Measurements from ENCODE around the gene CPNE6.

Gene CPNE6

GRCh38 chr14:24069411-24069735, 2.0 kb upstream of the CPNE6 start:
- DNase-seq (ENCODE audit: low read depth) = no peak

DNA sequence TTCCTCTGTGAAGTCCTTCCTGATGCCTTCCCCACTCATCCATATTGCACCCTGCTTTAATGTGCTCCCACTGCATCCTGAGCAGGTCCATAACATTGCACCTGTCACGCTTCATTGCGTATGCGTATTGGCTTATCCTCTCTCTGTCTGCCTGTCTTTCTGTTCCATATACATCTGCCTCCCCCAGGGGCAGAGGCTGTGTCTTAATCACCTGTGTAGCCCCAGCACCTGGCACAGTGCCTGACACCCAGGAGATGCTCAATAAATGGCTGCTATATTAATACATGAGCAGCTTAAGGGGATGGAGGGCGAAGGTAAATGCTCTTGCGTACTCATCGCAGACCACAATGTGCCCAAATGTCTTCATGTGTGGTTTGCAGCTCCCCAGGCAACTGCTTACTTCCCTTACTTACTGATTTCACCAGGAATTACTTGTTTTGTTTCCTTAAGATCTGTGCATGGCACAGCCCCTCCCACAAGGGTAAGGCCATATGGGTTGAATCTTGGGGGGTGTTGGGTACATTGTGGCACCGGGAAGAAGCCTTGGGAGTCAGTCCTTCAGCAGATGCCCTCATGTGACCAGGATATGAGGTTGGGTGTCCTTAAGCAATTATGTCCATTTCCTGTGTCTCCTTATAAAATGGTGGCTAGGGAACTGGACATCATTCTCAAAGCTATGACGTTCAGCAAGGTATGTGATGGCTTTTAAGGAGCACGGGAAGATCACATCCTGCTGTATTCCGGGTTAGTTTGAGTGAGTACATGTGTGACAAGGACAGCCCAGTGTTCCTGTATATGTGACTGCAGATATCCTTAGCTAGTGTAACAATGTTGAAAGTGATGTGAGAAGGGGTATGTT, 848 bp upstream of the CPNE6 start:
- DNase-seq (ENCODE audit: low read depth) = no peak

DNA sequence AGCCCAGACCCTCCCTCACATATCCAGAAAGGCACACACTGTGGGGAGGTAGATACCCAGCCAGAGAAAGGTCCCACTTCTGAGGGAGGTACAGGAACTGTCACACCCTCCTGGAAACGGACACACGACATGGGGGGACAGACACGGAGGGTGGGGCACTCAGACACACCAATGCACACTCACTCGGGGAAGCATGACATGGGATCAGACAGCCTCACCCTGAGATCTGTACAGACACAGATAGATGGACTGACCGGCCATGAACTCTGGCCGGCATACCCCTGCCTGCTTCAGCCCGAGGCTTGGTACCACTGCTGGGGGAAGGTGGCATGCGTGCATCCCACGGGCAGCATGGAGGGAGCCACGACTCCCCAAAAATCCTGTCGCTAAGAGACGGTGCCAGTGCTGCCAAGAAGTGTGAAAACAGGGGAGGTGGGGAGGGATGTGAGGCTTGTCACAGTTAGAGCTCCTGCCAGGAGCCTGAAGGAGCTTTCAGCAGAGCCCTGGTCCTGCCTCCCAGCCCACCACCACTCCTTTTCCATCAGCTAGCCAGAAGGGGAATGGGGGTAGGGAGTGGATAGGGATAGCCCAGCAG, 571 bp downstream of the CPNE6 start:
- DNase-seq (ENCODE audit: low read depth) = no peak

GRCh38 chr14:24072436-24072835, 1.1 kb downstream of the CPNE6 start:
- DNase-seq (ENCODE audit: low read depth) = no peak

GRCh38 chr14:24072881-24073877, 1.8 kb downstream of the CPNE6 start:
- DNase-seq (ENCODE audit: low read depth) = no peak

- DNase-seq (ENCODE audit: low read depth) = no peak
Measured at GRCh38 chr14:24074625-24075484, 3.5 kb downstream of the CPNE6 start.

GRCh38 chr14:24075485-24076301, 4.3 kb downstream of the CPNE6 start:
- DNase-seq (ENCODE audit: low read depth) = no peak

GRCh38 chr14:24076302-24076601, 4.9 kb downstream of the CPNE6 start:
- DNase-seq (ENCODE audit: low read depth) = no peak

DNA sequence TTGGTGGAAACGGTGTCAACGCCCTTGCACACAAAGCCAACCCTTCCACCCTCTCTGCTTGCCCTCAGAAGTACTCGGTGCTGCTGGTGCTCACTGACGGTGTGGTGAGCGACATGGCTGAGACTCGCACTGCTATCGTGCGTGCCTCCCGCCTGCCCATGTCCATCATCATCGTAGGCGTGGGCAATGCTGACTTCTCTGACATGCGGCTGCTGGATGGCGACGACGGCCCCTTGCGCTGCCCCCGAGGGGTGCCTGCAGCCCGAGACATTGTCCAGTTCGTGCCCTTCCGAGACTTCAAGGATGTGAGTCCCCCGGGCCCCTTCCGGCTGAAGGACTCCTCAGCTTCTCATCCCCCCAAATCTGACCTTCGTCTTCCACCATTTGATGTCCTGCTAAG, 5.7 kb downstream of the CPNE6 start:
- DNase-seq (ENCODE audit: low read depth) = no peak

DNA sequence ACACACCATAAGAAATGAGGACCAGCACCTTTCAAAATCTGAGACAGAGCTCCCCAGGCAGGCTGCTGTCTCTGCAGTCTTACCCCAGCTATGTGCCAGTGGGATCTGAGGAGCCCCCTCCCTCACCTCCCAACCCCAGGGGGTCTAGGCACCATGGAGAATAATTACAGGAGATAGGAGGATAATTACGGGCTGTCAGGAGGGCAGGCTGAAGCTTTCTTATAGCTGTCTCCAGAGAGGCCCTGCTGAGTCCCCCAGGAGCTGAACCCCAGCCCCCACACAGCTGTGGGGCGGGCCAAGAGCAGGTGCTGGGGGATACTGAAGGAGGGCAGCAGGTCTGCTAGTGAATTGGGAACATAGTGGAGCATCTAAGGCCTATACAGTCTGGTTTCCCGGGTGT, 6.8 kb downstream of the CPNE6 start:
- DNase-seq (ENCODE audit: low read depth) = no peak

DNA sequence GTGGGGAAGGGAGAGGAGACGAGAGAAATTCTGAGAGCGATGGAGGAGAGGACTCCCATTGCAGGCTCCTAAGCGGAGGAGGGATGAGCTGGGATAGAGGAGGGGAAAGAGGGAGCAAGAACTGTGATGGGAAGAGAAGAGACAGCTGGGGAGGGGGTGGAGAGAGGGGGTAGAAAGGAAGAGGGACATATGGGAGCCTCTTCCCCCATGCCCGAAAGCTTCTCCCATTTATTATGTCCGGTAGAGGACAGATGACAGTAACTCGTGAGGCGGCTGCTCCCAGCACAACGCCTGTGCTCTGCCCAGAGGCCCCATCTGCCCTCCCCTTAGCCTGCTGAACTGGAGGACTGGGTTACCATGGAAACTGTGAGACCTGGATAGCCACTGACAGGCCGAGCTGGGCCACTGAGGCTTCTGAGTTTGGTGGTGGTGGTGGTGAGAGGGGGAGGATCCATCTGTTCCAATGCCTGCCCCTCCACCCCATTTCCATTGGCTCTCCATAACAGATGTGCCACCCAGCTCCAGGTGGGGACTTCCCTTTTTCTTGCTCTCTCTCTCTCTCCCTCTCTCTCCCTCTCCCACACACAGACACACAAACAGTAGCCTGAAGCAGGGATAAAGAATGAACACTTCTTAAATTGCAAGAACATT, 8.3 kb downstream of the CPNE6 start:
- no peak for DNase-seq (ENCODE audit: low read depth)

DNA sequence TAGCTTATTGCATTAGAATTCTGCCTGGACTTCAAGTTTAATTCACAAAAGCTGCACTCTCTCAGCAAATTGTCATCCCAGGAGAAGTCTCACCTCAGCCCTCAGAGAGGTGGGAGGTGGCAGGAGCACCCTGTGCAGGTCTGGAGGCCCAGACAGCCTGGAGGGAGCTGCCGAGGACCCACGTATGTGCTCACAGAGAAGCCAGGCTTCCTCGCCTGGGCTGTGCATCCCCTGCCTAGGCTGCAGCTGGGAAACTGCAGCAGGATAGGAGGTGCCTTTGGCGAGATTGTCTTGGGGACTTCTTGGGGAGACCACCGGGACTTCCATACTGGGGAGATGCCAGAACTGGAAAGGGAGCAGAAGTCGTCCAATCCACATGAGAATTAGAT, 8.8 kb downstream of the CPNE6 start:
- no peak for DNase-seq (ENCODE audit: low read depth)

GRCh38 chr14:24080888-24081738, 9.8 kb downstream of the CPNE6 start:
- peak; percentile 49 for DNase-seq (ENCODE audit: low read depth)

- DNase-seq (ENCODE audit: low read depth) = no peak
Measured at GRCh38 chr14:24081739-24082211, 10.4 kb downstream of the CPNE6 start.

- DNase-seq (ENCODE audit: low read depth) = no peak
Measured at GRCh38 chr14:24082411-24083080, 11.2 kb downstream of the CPNE6 start.

DNA sequence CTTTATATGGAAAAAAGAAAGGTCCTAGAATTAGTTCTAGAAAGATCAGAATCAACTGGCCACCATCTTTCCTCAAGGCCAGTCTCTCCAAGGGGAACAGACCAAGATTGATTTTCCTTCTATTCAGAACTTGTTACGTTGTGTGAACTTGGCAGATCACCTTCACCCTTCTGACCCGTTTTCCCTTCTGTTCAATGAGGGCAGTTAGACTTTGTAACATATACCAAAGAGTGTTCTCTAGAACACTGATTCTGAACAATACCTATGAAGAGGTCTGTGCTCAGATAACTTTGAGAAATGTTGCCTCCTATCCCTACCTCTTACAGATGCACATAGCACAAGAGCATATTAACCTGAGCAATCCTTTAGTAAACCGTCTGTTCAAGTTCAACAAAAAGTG, 12.1 kb downstream of the CPNE6 start:
- DNase-seq (ENCODE audit: low read depth) = no peak

GRCh38 chr14:24084440-24084839, 13.1 kb downstream of the CPNE6 start:
- DNase-seq (ENCODE audit: low read depth) = no peak

GRCh38 chr14:24085215-24085614, 13.9 kb downstream of the CPNE6 start:
- no peak for DNase-seq (ENCODE audit: low read depth)

Measured in stimulated activated CD4-positive, alpha-beta T cell treated with anti-CD3 and anti-CD28 coated beads, Interleukin-2, amount 100 ng/mL, for 4 hours (primary cell).